ENCODE results near the gene NOL4.

Gene NOL4

DNA sequence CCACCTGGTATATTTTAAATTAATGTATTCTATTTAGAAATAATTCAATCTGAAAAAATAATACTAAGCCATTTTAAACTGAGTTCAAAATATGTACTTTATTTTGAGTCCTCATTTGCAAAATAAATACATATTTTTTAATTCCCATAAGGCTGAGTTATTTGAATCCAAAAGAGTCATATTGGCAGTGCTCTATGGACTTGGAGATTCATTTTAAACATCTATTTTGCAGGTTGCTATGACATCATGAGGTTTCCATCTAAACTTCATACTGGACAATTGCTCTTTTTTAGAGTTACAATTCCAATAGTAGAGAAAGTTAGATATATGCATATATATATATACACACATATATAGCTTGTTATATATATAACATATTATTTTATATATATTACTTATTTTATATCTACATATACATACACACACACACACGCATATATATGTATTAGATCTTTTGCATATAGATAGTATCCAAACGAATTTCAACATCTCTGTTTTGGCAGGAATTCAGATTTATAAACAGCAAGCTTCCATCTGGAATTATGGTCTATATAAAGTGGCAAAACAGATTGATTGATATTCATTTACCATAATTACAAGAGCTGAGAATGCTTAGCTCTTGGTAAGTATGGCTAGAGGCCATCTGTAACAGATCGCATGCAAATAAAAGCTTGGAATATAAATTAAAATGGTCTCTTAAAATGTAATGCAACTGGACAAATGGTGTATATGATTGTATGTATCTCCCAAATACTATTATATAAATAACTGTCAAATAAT lies 34.9 kb downstream of the NOL4 start:
- no peak for DNase-seq
